NCI-H748 (cell line): ENCODE data around the gene STRN3.
"Not testable (repeated sequence)": the region's sequence is repeated elsewhere in the genome, so short reads cannot be mapped to it uniquely, and the experiment has no call there.

Experiments used
- DNase-seq: peaks from one replicate; lab custom pipeline; 2025; ENCODE audit not compliant: unreplicated experiment; lab: John Stamatoyannopoulos, UW

STRN3 gene

GRCh38 chr14:30972882-30973582 lies 53.1 kb downstream of the STRN3 start:
- no peak for DNase-seq

- peak; percentile 19 for DNase-seq
These were observed 54.0 kb downstream of the STRN3 start for GRCh38 chr14:30972036-30972732.

GRCh38 chr14:30971586-30971985 lies 54.6 kb downstream of the STRN3 start:
- peak; percentile 56 for DNase-seq

GRCh38 chr14:30969796-30970195 lies 56.4 kb downstream of the STRN3 start:
- not testable (repeated sequence) for DNase-seq

- peak; percentile 14 for DNase-seq
These were observed 58.6 kb downstream of the STRN3 start for GRCh38 chr14:30967364-30968098.

GRCh38 chr14:30966415-30967363 lies 59.5 kb downstream of the STRN3 start:
- DNase-seq: peak; percentile 2

GRCh38 chr14:30965861-30966260 lies 60.3 kb downstream of the STRN3 start:
- DNase-seq: not testable (repeated sequence)

GRCh38 chr14:30962537-30962936 lies 63.6 kb downstream of the STRN3 start:
- not testable (repeated sequence) for DNase-seq

GRCh38 chr14:30961330-30961729 lies 64.8 kb downstream of the STRN3 start:
- no peak for DNase-seq

GRCh38 chr14:30960216-30960615 lies 66.0 kb downstream of the STRN3 start:
- no peak for DNase-seq

- no peak for DNase-seq
These were observed 67.4 kb downstream of the STRN3 start for GRCh38 chr14:30958555-30959407.

- DNase-seq: no peak
These were observed 68.3 kb downstream of the STRN3 start for GRCh38 chr14:30957813-30958370.

- no peak for DNase-seq
These were observed 76.5 kb downstream of the STRN3 start for GRCh38 chr14:30949651-30950050.

- DNase-seq: no peak
These were observed 82.5 kb downstream of the STRN3 start for GRCh38 chr14:30943694-30944093.

- no peak for DNase-seq
These were observed 85.3 kb downstream of the STRN3 start for GRCh38 chr14:30940886-30941285.

- no peak for DNase-seq
These were observed 87.6 kb downstream of the STRN3 start for GRCh38 chr14:30938617-30939016.

GRCh38 chr14:30935445-30935844 lies 90.7 kb downstream of the STRN3 start:
- DNase-seq: no peak

GRCh38 chr14:30933937-30934336 lies 92.2 kb downstream of the STRN3 start:
- DNase-seq: not testable (repeated sequence)

- DNase-seq: no peak
These were observed 97.7 kb downstream of the STRN3 start for GRCh38 chr14:30928462-30928861.

- DNase-seq: no peak
These were observed 100.9 kb downstream of the STRN3 start for GRCh38 chr14:30925254-30925653.
